GM18517 (cell line): Measurements from ENCODE around the gene ERC2.

ENCODE experiments used
- ATAC-seq: cut with Tn5 transposase; IDR thresholded peaks from one replicate; pipeline ENCODE4 v1.9.1; 2021; ENCODE audit warnings: mild to moderate bottlenecking, moderate library complexity; ENCODE audit not compliant: unreplicated experiment

ERC2 gene

DNA sequence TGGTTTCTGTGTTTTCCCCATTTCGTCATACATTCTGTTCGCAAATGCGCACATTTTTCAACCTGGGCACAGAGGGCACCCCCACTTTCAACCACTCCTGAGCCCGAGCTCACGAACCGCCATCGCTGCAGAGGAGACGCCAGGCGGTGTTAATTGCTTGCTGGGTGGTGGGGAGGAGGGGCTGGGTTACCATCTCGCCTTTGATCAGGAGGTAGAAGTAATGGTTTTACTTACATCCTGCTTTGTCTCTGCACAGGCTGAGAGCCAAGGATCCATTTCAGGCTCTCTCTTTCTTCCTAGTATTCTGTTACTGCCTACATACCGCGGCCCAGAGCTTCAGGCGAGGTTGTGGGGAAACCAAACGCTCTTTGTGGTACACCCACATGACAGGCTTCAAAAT, 803.9 kb downstream of the ERC2 start:
- no peak for ATAC-seq

DNA sequence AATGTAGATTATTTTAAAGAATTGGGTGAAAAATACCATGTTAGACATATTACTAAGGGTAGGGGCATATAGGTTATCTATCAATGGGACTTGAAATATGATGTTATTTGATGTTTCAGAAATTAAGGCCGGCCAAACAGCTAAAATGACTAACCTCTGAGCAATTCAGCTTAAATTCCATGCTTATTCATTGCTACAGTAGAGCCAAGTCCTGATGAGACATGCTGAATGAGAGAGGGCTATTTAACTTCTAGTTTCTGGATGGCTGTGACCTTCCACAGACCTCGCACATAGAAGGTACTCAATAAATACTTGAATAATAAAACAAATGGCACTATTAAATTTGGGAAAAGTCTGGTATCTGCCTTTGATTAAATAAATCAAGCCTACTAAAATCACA, 805.6 kb downstream of the ERC2 start:
- ATAC-seq = no peak

DNA sequence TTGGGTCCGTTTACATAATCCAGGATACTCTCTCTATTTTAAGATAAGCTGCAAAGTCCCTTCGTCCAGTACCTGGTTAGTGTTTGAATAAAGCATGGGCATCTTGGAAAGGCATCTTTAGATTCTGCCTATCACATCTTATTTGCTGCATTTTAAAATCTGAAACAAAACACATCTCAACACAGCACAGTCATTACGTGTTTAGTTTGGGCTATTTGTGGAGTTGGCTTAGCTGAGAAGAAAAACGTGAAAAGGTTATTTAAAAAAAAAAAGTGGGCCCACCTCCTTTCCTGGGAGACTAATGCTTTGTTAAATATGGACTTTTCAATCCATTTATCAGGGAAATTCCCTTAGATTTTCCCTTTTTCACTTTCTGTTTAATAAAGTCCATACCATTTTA, 806.7 kb downstream of the ERC2 start:
- no peak for ATAC-seq

GRCh38 chr3:55661141-55661540, 807.1 kb downstream of the ERC2 start:
- no peak for ATAC-seq

DNA sequence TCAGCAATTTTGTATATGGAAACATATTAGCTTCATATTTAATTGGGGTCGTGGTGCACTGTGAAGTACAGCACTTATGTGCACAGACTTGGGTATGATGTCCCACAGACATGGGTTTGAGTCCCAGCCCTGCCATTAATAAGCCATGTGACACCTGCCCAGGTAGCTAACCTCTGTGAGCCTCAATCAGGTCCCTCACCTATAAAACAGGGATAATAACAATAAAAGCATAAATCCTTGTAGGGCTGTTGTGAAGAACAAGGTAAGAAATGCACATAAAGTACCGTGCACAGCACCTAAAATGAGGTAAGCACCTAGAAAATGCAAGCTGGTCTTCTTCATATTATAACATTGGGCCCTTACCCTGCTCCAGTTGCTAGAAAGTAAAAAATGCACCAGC, 807.6 kb downstream of the ERC2 start:
- ATAC-seq = no peak

DNA sequence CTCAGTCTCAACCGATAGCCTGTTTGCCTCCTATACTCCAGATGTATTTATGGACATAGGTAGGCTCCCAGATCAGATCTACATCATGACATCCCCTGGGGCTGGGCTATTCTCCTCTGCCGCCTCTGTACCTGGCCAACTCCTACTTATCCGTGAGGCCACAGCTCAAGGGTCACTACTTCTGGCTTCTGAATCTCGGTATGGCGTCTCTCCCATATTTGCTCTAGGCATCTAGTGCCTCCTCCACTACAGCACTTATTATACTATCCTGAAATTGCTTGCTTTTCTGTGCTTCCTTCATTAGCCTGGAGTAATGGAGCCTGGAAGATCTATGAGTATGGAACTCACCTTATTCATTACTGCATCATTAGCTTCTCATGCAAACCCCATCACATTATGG, 808.6 kb downstream of the ERC2 start:
- no peak for ATAC-seq

- ATAC-seq = no peak
Observed at GRCh38 chr3:55658690-55659562, 809.3 kb downstream of the ERC2 start.

- ATAC-seq = no peak
Observed at GRCh38 chr3:55658270-55658669, 810.0 kb downstream of the ERC2 start.

- no peak for ATAC-seq
Observed at GRCh38 chr3:55655544-55655943, 812.7 kb downstream of the ERC2 start.

DNA sequence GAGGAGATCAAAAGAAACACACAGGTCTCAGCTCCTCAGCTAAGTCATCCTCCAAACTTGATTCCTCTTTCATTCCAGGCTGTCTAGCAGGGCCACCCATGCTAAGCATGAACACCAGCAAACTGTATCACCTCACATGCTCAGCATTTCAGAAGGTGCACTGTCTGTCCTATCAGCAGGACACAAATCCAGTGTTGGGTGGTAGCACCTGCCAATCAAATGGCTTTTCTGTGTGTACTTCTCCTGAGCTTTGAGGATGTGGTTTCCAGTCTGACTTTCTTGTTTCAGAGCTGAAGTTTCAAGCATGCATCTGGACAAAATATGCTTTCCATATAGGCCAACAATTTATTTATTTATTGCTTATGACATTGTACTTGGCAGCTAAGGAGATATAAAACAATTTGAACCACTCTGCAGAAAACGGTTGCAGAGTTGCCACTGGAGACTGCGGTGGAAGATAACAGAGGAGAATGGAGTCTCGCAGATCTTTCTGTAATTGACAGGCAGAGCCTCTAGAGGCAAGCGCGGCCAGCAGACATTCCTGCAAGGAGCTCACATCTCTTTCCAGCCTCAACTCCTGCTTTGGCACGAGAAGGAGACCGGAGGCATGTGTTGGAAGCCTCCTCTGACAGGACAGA, 814.0 kb downstream of the ERC2 start:
- ATAC-seq = peak; percentile 95

- no peak for ATAC-seq
Observed at GRCh38 chr3:55651011-55651410, 817.3 kb downstream of the ERC2 start.

DNA sequence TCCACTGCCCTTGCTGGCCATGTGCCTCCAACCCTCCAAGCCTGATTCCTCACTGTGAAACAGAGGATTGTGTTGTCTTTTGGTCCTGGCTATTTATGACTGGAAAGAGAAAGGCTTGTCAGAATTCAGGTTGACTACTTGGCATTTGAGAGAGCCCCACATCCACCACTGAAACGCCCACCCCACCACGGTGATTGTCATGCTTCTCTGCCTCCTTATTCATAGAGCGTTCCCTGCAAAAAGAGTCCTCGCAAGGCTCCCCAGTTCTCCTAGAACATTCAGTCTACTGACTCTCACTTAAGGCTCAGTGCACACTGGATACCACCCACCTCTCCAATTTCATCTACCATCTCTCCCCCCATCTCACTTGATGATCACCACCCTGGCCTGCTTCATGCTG, 818.3 kb downstream of the ERC2 start:
- no peak for ATAC-seq

GRCh38 chr3:55649554-55649953, 818.7 kb downstream of the ERC2 start:
- no peak for ATAC-seq

- no peak for ATAC-seq
Observed at GRCh38 chr3:55648591-55649318, 819.5 kb downstream of the ERC2 start.

DNA sequence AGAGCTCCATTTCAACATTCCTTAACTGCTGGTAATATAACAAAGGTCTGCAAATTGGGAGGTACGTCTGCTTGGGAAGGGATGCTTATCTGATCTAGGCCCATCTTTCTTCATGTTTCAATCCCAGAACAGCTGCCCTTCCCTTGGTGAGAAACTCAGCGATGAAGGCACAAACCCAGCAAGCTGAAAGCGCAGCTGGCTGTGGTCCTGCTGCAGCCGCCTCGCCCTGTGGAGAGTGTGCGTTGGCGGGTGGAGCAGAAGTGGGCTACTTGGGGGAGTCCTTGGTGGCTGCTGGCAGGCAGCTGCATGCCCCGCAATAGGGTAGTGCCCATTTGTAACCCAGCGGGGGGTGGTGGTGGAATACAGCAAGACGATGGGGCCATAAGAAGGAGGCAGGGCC, 820.6 kb downstream of the ERC2 start:
- ATAC-seq = no peak

GRCh38 chr3:55647063-55647462, 821.2 kb downstream of the ERC2 start:
- ATAC-seq = no peak

DNA sequence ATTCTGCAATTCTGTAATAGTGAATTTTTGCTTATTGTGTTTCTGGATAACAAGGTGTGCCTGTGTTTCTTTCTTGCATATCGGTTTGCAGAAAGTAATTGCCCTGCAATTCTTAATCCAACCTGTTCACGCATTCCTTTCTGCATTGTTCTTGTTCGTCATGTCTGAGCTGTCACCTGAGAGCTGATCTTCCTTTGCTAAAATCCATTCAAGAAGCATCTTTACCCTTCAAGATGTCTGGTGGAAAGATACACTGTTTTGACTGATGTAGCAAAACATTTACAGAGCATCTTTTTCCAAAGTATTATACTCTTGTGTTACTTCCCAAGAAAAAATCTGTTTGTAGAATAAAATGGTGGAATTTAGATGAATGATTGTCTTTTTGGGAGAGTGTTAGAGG, 822.1 kb downstream of the ERC2 start:
- no peak for ATAC-seq

DNA sequence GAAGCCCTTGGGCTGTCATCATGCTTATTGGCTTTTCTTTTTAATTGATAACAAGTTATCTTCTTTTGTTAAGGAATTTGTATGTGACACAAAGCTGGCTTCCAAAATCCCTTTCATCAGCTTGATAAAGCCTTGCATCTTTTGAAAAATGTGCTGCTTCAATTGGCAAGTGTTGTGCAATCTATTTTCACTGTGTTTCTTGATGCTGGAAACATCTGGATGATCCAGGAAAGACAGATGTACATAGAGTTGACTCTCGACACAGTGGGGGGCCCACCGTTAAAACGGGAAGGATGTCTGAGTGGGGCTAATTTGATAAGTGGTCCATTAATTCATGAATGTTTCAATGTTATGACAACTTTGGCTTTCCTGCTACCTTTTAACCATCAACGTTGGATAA, 822.8 kb downstream of the ERC2 start:
- ATAC-seq = no peak

DNA sequence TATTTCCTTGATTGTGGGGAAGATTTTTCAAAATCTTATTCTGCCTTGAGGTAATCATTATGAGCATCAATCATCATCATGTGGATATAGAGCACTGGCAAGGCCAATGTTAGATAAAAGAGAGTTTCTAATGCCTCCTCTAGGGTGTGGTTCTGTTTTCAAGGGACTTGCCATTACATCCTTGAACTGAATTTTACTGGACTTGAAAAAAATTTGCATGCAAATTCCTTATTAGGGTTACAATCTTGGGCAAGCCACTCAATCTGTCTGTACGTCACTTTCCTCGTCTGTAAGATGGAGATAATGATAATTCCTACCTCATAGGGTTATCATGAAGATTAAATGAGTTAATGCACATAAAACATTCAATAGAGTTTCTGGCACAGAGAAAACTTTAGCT, 825.0 kb downstream of the ERC2 start:
- no peak for ATAC-seq

DNA sequence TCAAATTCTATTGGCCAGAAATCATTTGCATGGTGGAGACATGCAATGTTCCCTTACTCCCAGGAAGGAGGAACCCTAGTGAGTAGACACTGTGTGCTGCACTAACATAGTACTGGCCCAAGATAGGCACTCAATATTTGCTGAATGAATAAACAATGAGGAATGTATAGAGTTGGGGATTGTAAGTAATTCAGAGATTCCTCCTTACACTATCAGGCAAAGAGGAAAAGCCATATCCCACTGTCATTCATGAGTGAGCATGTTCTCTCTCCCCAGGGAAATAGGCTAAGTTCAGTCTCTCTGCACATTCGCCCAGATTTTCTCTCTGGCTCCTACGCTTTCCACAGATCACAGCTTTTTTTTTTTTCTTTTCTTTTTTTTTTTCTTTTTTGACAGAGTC, 826.3 kb downstream of the ERC2 start:
- no peak for ATAC-seq

DNA sequence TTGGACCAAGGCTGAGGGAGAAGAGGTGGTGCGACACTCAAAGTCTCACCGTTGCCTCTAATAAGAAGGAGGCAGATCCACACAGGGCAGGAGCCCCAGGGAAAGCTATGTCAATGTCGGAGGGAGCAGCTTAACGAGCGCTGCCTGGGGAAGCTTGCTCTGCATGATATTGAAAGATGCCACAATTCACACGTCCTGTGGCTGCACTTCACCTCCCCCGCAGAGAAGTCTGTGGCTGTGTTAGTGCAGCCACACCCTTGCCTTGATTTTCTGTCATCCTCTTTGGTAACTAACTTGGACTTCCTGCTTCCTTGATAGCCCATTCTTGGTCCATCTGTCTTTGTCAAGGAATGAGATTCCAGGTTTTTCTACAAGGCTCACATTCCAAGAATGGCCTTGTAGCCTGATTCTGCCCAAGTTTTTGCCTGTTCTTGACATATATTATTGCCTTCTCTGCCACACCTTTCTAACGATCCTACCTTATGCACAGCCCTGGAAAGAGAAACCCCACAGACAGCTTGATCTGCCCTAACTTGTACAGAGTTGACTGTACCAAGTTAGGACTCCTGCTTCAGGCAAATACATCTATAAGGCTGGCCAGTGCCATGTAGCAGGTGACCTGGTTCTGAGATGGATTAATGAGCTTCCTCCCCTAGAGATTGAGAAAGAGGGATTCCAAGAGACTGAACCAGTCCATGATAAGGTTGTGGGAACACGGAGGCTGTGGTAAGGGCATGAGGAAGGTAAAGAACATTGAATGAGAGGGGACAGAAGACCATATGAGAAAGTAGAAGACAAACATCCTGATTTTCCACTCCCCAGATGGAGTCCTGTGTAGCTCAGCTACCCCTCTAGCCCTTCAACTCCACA, 828.1 kb downstream of the ERC2 start:
- ATAC-seq = no peak
